Right atrium auricular region (tissue), 2 donors: ENCODE results near the gene GABRB3. TPM values are rescaled to one million over a fixed set of nuclear protein-coding genes. Genes with fewer than 3 reads are reported as not detected.
A peak's percentile ranks its signal among the peaks of the same experiment; 100 is the strongest.

Experiments used
- DNase-seq: peaks from one replicate; pipeline ENCODE4 v3.0.0-alpha.2; 2019; ENCODE audit warnings: low spot score
- H3K27ac ChIP-seq, 2 donors: fragments of 200-600 bp; sonication (generic); 1 replicate in 1 of 2; 2 replicates in 1 of 2; pipeline ENCODE4 v1.5.1; 2016 to 2019
- H3K27me3 ChIP-seq, 2 donors: fragments of 200-600 bp; sonication (generic); one replicate each; pipeline versions ENCODE4 v1.5.1 to v1.6.0; 2017 to 2019
- H3K36me3 ChIP-seq: fragments of 200-600 bp; sonication (generic); one replicate; pipeline ENCODE4 v1.5.1; 2016
- H3K4me1 ChIP-seq, 2 donors: fragments of 200-600 bp; sonication (generic); one replicate each; pipeline versions ENCODE4 v1.5.1 to v1.6.0; 2017 to 2019
- H3K4me3 ChIP-seq, 2 donors: fragments of 200-600 bp; sonication (generic); 1 replicate in 1 of 2; 2 replicates in 1 of 2; pipeline ENCODE4 v1.5.1; 2017 to 2019; ENCODE audit warnings: mild to moderate bottlenecking in 1 of 2, moderate library complexity in 1 of 2
- H3K9me3 ChIP-seq, 2 donors: fragments of 200-600 bp; sonication (generic); one replicate each; pipeline ENCODE4 v1.5.1; 2019
- total RNA-seq, 2 donors: library from RNA; depleted of rRNA; stranded (reverse); fragments of >200 nt; gene quantifications; one replicate each; pipeline ENCODE4 v1.1.0, GENCODE V29; 2016
- TF ChIP-seq, protein P1 (sequence below), 2 donors: fragments of 200-600 bp; sonication (generic); IDR thresholded peaks; one replicate each; pipeline ENCODE4 v1.5.1; 2019; ENCODE audit warnings: antibody characterized with exemption in 2 of 2

GABRB3 gene
- 10 to 100 TPM; 12.9 to 20.9 TPM for total RNA-seq

DNA sequence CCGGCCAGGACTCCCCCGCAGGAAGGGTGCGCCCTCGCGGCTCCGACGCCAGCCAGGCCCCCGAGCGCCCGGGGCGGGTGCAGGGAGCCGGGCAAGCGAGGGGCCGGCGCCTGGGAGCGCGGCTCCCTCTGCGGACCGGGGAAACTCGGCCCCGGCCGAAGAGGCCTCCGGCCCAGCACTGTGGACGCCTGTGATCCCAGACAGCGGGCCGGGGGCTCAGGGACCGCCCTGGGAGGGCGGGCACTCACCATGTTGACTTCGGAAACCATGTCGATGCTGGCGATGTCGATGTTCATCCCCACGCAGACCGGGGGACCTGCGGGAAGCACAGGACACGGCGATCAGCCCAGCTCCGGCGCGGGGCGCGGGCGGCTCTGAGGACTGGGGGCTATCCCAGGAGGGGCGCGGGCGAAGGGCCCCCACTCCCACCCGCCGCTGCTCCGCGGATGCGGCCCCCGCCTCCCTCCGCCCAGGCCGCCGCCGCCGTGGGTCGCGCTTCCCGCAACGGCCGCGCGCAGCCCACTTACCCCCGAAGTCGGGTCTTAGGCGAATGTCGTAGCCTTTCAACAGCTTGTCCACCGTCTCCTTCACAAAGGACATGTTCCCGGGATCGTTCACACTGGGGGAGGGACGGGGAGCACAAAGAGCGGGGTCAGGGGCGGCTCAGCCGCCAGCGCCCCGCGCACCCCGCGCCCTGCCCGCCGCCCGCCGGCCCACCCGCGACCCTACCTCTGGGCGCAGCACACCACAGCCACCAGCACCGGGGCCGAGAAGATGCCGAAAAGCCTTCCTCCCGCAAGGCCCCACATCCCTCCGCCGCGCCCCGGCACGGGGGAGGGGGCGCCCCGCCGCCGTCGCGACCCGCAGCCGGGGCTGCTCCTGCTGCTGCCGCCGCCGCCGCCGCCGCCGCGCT, at the start of gene GABRB3:
Gene GABRB3, minus strand, starts transcription at position 913 of the 913 bp plus-strand sequence.
- H3K27ac ChIP-seq, result peak within 1 kb of the TSS; percentile 53 to 64
- TF ChIP-seq, protein P1, sequence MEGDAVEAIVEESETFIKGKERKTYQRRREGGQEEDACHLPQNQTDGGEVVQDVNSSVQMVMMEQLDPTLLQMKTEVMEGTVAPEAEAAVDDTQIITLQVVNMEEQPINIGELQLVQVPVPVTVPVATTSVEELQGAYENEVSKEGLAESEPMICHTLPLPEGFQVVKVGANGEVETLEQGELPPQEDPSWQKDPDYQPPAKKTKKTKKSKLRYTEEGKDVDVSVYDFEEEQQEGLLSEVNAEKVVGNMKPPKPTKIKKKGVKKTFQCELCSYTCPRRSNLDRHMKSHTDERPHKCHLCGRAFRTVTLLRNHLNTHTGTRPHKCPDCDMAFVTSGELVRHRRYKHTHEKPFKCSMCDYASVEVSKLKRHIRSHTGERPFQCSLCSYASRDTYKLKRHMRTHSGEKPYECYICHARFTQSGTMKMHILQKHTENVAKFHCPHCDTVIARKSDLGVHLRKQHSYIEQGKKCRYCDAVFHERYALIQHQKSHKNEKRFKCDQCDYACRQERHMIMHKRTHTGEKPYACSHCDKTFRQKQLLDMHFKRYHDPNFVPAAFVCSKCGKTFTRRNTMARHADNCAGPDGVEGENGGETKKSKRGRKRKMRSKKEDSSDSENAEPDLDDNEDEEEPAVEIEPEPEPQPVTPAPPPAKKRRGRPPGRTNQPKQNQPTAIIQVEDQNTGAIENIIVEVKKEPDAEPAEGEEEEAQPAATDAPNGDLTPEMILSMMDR (IDR thresholded peaks at IDR 0.05), result no peak

DNA sequence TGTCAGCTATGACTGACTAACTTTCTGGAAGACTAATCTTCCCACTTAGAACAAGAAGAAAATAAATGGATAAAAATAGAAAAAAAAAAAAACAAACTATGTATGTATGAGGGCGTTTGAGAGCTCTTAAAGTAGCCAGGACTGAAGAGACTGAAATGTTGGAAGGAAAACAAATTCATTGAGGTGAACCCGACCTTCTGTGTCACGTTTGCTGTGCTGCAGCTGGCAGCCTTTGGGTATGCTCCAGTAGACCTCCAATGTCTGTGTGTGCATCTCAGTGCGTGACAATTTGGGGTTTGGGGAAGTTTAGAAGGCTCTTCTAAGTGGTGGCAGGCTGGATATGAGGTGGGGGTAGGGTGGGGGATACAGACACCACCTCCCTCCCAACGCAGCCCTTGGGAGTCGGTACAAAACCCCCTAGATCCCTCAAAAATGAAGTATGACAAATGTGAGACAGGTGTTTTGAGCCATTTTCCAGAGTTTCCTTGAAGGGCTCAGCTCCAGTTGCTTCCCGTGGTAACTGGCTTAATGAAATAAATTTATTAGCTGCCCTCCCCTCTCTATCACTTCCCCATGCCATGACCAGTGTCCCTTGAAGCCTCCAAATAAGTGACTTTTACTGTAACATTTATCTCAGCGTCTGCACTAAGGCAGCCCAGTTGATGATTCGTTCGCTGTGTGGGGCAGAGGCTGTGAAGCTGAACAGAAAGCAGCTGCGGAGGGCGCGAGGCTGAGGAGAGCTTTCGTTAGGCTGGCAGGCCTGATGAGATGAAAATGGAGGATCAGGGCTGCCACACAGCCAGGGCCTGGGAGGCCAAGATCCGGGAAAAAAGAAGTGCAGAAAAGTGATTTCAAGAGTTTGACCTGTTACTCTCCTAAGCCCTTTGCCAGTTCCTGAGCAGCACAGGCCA, 34.9 kb upstream of the GABRB3 start:
- peak overlapping the region in 1 of 2 donors; percentile 42 for H3K27ac ChIP-seq

More for the DNA sequence above, at the start of gene GABRB3:
- Histone ChIP-seq H3K27me3 (no peaks in the 10 kb centered on the region), H3K4me3 (peak within 1 kb of the TSS; percentile 51 to 62), H3K4me1 (peaks cover 0 to 20% of the 10 kb centered on the region in 2 donors), H3K36me3 (no peaks in the 10 kb centered on the region), H3K9me3 (no peaks in the 10 kb centered on the region)
- DNase-seq, result no peak

DNA sequence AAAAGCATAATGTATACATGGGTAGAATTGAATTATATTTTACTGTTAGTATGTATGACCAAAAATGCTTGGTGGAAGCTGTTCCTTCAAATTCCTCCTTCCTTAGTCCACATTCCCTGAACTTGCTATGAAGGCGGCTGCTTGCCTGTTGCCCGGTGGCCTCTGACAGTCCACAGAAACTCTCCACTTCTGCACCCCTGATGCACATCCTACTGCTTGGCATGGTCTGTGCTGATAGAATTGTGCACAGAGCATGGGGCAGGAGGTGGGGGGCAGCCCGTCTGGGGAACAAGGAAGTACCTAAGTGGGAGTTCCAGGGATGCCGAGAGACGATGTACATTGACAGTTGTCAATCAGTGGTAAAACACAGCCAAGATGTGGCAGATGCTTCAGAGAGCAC, 33.7 kb upstream of the GABRB3 start:
- TF ChIP-seq, protein P1 (IDR thresholded peaks at IDR 0.05), result no peak
- Histone ChIP-seq H3K4me3 (no peak overlapping the region), H3K9me3 (no peaks in the 10 kb centered on the region), H3K27ac (no peak overlapping the region), H3K36me3 (no peaks in the 10 kb centered on the region), H3K27me3 (no peaks in the 10 kb centered on the region), H3K4me1 (peaks cover 0 to 8% of the 10 kb centered on the region in 2 donors)
- no peak for DNase-seq

More for the DNA sequence above, 34.9 kb upstream of the GABRB3 start:
- no peak overlapping the region for H3K4me3 ChIP-seq
- TF ChIP-seq, protein P1 (IDR thresholded peaks at IDR 0.05), result no peak
- no peak for DNase-seq
- H3K27me3 ChIP-seq, result no peaks in the 10 kb centered on the region
- H3K9me3 ChIP-seq, result peaks cover 0 to 8% of the 10 kb centered on the region in 2 donors
- H3K36me3 ChIP-seq, result no peaks in the 10 kb centered on the region
- H3K4me1 ChIP-seq, result peaks cover 0 to 8% of the 10 kb centered on the region in 2 donors

DNA sequence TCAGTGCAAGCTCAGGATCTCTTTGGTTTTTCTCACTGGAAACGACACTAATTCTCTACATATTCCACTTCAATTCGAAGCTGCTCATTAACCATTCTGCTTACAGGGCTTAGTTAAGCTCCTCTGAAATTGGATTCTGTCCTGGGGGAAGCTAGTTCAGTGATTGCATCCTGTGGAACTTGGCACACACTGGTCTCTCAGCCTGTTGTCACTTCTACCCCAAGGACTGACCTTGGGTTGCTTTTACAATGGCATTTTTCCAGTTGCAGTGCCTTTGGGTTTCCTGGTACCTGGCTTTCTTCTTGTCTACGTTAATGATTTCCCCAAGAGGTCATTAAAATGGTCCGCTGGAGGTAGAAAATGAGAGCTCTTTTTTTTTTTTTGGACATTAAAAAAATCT, 33.3 kb upstream of the GABRB3 start:
- Histone ChIP-seq H3K27me3 (no peaks in the 10 kb centered on the region), H3K4me1 (peaks cover 0 to 8% of the 10 kb centered on the region in 2 donors), H3K4me3 (no peak overlapping the region), H3K9me3 (no peaks in the 10 kb centered on the region), H3K27ac (no peak overlapping the region), H3K36me3 (no peaks in the 10 kb centered on the region)
- DNase-seq, result no peak
- TF ChIP-seq, protein P1 (IDR thresholded peaks at IDR 0.05), result no peak

DNA sequence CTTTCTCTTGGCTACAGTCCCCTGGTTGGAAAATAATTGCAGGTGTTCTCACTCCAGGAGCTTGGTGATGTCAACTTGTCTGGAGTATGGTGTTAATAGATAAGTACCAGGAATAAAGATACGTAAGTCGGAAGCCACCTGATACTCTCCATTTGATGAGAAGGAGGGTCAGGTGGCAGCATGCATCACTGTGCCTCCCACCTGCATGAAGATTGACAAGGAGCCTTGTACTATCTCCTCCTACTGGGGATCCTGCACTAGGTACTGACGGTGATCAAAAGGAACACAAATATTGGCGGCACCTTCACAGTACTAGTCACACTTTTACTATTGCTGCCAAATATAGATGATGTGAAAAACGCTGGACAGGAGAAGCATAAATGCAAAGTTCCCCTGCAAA, 32.6 kb upstream of the GABRB3 start:
- Histone ChIP-seq H3K4me1 (peaks cover 0 to 8% of the 10 kb centered on the region in 2 donors), H3K9me3 (no peaks in the 10 kb centered on the region), H3K27ac (no peak overlapping the region), H3K27me3 (no peaks in the 10 kb centered on the region), H3K36me3 (no peaks in the 10 kb centered on the region), H3K4me3 (no peak overlapping the region)
- DNase-seq, result no peak
- TF ChIP-seq, protein P1 (IDR thresholded peaks at IDR 0.05), result no peak
